Measurements from ENCODE around the gene LMOD3.
A peak's percentile ranks its signal among the peaks of the same experiment; 100 is the strongest.

Gene LMOD3

DNA sequence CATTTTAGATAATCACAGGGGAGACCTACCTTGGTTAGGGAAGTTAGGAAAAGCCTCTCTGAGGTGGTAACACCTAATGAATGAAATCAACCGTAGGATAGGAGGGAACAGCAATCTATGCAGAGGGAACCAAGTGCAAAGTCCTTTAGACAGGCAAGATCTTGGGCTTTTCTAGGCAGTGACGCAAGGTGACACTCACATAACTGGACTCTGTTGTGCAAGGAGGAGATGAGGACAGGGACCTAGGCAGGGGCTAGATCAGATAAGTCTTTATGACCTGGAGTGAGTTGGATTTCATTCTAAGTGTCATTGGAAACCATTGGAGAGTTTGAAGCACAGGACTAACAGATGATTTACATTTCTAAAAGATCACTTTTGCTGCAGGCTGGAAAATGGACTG lies 4.6 kb upstream of the LMOD3 start:
- no peak overlapping the region for H3K4me3 ChIP-seq (ENCODE audit: low read length)
- TF ChIP-seq, protein P1, sequence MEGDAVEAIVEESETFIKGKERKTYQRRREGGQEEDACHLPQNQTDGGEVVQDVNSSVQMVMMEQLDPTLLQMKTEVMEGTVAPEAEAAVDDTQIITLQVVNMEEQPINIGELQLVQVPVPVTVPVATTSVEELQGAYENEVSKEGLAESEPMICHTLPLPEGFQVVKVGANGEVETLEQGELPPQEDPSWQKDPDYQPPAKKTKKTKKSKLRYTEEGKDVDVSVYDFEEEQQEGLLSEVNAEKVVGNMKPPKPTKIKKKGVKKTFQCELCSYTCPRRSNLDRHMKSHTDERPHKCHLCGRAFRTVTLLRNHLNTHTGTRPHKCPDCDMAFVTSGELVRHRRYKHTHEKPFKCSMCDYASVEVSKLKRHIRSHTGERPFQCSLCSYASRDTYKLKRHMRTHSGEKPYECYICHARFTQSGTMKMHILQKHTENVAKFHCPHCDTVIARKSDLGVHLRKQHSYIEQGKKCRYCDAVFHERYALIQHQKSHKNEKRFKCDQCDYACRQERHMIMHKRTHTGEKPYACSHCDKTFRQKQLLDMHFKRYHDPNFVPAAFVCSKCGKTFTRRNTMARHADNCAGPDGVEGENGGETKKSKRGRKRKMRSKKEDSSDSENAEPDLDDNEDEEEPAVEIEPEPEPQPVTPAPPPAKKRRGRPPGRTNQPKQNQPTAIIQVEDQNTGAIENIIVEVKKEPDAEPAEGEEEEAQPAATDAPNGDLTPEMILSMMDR (conservative IDR thresholded peaks at IDR 0.05; ENCODE audit: low read depth, low read length), result no peak
- DNase-seq (ENCODE audit: low read depth), result no peak

DNA sequence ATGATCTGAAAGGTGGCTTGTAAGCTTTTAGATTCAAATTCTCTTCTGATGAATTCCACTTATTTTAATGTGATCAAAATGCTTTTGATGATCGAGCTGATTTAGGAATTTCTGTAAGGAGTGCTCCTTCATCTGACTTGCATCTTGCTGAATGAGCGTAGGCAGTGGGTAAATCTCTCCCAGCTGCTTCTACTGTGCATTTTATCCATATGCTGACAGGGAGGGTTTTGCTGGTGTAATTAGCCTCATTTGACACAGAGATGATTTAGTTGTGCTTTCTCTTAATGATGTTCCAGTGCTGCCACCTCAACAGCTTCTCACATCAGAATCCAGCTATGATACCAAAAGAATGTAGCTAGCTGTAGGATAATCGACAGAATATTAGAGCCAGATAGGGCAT lies 3.8 kb upstream of the LMOD3 start:
- TF ChIP-seq, protein P1 (conservative IDR thresholded peaks at IDR 0.05; ENCODE audit: low read depth, low read length), result no peak
- H3K4me3 ChIP-seq (ENCODE audit: low read length), result no peak overlapping the region
- no peak for DNase-seq (ENCODE audit: low read depth)

DNA sequence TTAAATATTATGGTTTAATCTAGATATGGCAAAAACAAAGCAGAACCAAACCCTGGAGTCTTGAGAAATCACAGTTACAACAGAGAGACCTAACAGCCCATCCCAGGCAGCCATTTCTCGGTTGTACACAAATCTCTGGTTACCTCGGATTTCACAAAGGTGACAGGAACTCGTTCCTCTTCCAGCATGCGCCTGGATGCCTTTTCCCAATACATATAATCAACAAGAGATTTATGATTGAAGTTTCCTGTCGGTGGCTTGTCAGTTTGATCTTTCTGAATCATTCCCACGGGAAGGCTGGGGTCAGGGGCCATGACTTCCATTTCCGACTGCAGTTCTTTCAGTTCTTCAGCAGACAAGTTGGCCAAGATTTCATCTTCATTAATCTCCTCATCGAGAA lies 445 bp downstream of the LMOD3 start:
- no peak overlapping the region for H3K4me3 ChIP-seq (ENCODE audit: low read length)
- TF ChIP-seq, protein P1 (conservative IDR thresholded peaks at IDR 0.05; ENCODE audit: low read depth, low read length), result no peak
- no peak for DNase-seq (ENCODE audit: low read depth)

DNA sequence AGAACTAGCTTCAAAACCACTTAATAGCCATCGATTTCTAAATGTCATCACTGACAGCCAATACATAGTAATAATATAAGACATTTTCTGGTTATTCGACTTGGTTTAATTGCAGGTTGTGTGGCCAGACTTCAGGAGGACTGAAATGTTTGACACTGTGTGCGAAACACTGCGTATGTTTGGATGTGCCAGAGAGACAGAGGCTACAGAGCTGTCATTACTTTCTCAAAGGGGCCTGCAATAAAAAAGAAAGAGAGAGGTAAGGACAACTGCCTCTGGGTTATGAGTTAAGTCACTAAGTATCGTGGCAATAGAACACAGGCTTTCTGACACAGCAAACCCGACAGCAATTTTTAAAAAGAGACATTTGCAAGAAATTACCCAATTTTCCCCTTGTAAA lies 882 bp downstream of the LMOD3 start:
- no peak overlapping the region for H3K4me3 ChIP-seq (ENCODE audit: low read length)
- TF ChIP-seq, protein P1 (conservative IDR thresholded peaks at IDR 0.05; ENCODE audit: low read depth, low read length), result no peak
- DNase-seq (ENCODE audit: low read depth), result no peak

GRCh38 chr3:69120879-69121464 lies 1.4 kb downstream of the LMOD3 start:
- TF ChIP-seq, protein P1 (conservative IDR thresholded peaks at IDR 0.05; ENCODE audit: low read depth, low read length), result peak; percentile 98
- H3K4me3 ChIP-seq (ENCODE audit: low read length), result no peak overlapping the region
- peak; percentile 37 for DNase-seq (ENCODE audit: low read depth)

- DNase-seq (ENCODE audit: low read depth), result no peak
- TF ChIP-seq, protein P1 (conservative IDR thresholded peaks at IDR 0.05; ENCODE audit: low read depth, low read length), result no peak
- no peak overlapping the region for H3K4me3 ChIP-seq (ENCODE audit: low read length)
Observed at GRCh38 chr3:69119681-69120080, 2.7 kb downstream of the LMOD3 start.

DNA sequence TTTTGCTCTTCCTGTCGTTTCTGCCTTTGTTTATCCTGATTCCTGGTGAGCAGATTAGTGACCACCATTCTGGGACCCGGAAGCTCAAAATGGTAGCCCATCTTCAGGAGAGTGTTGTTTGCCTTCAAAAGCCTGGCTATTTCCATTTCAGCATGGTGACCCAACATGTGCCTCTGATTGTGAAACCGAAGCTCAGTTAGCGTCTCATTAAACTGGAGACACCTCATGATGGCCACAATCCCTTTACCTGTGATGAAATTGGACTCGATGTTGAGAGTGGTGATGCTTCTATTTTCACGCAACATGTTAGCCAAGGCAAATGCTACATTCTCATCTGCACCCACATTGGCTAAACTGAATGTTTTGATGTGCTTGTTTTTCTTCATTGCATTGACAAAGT lies 3.3 kb downstream of the LMOD3 start:
- no peak overlapping the region for H3K4me3 ChIP-seq (ENCODE audit: low read length)
- no peak for DNase-seq (ENCODE audit: low read depth)
- TF ChIP-seq, protein P1 (conservative IDR thresholded peaks at IDR 0.05; ENCODE audit: low read depth, low read length), result no peak

Data from retinal pigment epithelial cell (primary cell).